Regular cardiac myocyte (primary cell): Measurements from ENCODE around the gene NOD2. TPM values are rescaled to one million over a fixed set of nuclear protein-coding genes. Genes with fewer than 3 reads are reported as not detected.

Experiments used
- total RNA-seq: library from RNA; depleted of rRNA; stranded (reverse); fragments of >200 nt; gene quantifications from 2 replicates; pipeline ENCODE4 v1.2.3, GENCODE V29; 2014

Gene NOD2
- 0.19 and 0.28 TPM in 2 replicates for total RNA-seq

DNA sequence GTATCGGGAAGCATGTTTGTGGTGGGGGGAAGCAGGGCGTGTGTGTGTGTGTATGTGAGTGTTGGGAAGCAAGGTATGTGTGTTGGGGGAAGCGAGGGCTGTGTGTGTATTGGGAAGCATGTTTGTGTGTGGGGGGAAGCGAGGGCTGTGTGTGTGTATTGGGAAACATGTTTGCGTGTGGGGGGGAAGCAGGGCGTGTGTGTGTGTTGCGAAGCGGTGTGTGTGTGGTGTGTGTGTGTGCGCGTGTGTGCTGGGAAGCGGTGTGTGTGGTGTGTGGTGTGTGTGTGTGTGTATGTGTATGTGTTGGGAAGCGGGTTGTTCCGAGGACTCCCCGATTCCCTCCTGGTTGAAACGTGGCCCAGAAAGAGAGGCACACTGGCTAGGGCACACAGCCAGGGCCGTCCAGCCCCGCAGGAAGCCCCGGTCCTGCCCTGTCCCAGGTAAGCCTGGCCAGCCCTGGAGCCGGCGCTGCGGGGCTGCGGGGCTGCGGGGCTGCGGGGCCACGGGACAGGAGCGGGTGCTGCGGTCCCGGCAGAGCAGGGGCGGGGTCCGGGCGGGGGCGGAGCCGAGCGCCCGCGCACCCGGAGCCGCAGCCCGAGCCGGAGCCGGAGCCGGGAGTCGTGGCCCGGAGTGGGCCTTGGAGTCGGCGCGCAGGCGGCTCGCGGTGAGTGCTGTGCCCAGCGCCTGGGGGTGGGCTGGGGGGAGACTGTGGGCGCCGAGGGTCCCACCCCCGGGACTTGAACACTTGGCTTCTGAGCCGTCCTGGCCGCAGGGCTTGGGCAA lies at the start of gene NOD2:
Gene NOD2 (plus strand): TSS at position 608 of the 783 bp plus-strand sequence. CDS start 5,890 bp downstream, outside the sequence.

GRCh38 chr16:50681021-50681885 lies 12.2 kb upstream of the NOD2 start, which contains the start of gene SNX20:
Gene SNX20, minus strand, starts transcription at chr16:50681312. Its CDS starts 3,786 bp downstream, at chr16:50677526.

DNA sequence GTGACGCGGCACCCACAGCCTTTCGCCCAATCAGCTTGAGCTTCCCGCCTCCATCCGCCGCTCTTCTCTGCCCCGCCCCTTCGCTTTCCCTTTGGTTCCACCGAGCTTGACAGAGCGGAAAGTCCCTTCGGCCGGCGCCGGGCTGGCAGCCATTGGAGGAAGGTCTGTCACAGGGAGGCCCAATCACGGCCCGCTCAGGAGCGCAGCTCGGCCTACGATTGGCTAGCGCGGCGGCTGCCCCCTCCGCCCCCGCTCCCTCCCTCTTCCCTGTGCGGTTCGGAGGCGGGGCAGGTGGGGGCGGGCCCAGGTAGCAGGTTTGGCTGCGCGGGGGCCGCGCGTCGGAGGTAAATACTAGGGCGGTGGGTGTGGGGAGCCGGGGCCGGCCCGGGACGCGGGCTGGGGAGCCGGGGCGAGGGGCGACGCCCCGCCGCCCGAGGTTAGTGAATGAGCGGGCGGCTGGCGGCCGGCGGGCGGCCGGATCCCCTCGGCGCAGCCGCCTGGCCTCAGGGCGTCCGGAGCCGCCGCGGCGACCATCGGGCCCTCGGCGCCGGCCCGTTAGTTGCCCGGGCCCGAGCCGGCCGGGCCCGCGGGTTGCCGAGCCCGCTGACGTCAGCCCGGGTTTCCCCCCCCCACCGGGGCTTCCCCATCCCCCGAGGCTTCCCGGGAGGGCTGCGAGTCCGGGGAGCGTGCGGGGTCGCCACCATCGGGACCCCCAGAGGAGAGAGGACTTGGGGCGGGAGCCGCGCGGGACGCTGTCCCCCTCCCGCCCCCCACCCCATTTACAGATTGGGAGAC lies 48.6 kb downstream of the NOD2 start, which contains the start of gene CYLD:
Gene CYLD (plus strand): TSS at position 306 of the 795 bp plus-strand sequence. CDS start 7,613 bp downstream, outside the sequence.

Other genes starting within 250 kb of the NOD2 start
- gene NKD1, start 145.2 kb upstream of the NOD2 start, total RNA-seq = under 0.01 TPM in 1 of 2 replicates, not detected in the other
- not detected in 2 replicates for gene SNX20, start 12.3 kb upstream of the NOD2 start, total RNA-seq
- gene CYLD, start 48.5 kb downstream of the NOD2 start, total RNA-seq = 55.8 and 85.4 TPM in 2 replicates